Uterus (tissue), 2 donors: ENCODE results near the gene RBM42.

ENCODE experiments used
- CTCF ChIP-seq, 4 experiments: fragments of 200-600 bp in 2 of 4; fragments of 450-650 bp in 2 of 4; sonication (generic) in 2 of 4; IDR thresholded peaks; one replicate each; pipeline ENCODE4 v1.5.1; 2016 to 2019; ENCODE audit warnings: antibody characterized with exemption in 4 of 4, mild to moderate bottlenecking in 2 of 4, moderate library complexity in 1 of 4
- POLR2A ChIP-seq, 2 donors: fragments of 450-650 bp; IDR thresholded peaks; one replicate each; pipeline ENCODE4 v1.6.1; 2016; ENCODE audit warnings: antibody characterized with exemption in 2 of 2, mild to moderate bottlenecking in 1 of 2, moderate library complexity in 1 of 2

- TF ChIP-seq CTCF (IDR thresholded peaks at IDR 0.05) (no peak), POLR2A (IDR thresholded peaks at IDR 0.05) (no peak)
Observed at GRCh38 chr19:35670686-35671085, 41.9 kb downstream of the RBM42 start.
